ENCODE data around the gene ROR1. TPM values are rescaled to one million over a fixed set of nuclear protein-coding genes. Genes with fewer than 3 reads are reported as not detected.
A peak's percentile ranks its signal among the peaks of the same experiment; 100 is the strongest.

ROR1 gene
- total and polyA plus RNA-seq, 2 donors (not counting 1 experiment from before 2014, with no cell fraction given), result 14.5 to 16.5 TPM

DNA sequence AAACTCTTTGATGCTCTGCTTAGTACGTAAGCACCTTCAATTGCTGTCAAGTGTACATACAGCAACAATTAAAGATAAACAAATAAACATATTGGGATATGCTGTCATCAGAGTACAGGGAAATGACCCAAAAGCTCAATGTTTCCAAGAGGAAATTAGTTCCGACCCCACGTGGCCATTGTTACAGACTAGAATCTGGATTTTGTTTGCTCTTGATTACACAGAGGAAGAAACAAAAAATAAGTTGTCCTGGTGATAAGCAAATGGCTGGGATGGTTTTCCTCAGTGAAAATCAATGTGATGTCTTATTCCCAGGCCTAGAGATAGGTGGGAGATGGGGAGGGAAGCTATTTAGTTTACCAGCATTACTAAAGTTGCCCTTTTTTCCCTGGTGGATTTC lies 316.6 kb downstream of the ROR1 start:
- H3K9ac ChIP-seq (ENCODE audit: insufficient read depth, low read length), result no peak overlapping the region
- H3K79me2 ChIP-seq (ENCODE audit: control insufficient read depth, insufficient read depth, low read length), result no peaks in the 10 kb centered on the region
- H4K20me1 ChIP-seq (ENCODE audit: control insufficient read depth, extremely low read depth, insufficient read depth, low read length), result no peaks in the 10 kb centered on the region
- DNase-seq (ENCODE audit: low read depth in 2 of 2), result no peak
- H3K4me3 ChIP-seq (replicated peaks in 1 of 4; ENCODE audit: control extremely low read depth in 1 of 4, insufficient read depth in 1 of 4, low read depth in 3 of 4, low read length in 4 of 4), result no peak overlapping the region
- H3K27me3 ChIP-seq (ENCODE audit: control insufficient read depth, insufficient read depth, low read length), result no peaks in the 10 kb centered on the region
- H3K9me3 ChIP-seq (ENCODE audit: control insufficient read depth, insufficient read depth, low read depth, low read length), result no peaks in the 10 kb centered on the region
- H3K4me2 ChIP-seq (ENCODE audit: extremely low read depth, insufficient read depth, low read length), result no peak overlapping the region
- H3K27ac ChIP-seq (ENCODE audit: insufficient read depth, low read length), result no peak overlapping the region
- TF ChIP-seq, protein P1, sequence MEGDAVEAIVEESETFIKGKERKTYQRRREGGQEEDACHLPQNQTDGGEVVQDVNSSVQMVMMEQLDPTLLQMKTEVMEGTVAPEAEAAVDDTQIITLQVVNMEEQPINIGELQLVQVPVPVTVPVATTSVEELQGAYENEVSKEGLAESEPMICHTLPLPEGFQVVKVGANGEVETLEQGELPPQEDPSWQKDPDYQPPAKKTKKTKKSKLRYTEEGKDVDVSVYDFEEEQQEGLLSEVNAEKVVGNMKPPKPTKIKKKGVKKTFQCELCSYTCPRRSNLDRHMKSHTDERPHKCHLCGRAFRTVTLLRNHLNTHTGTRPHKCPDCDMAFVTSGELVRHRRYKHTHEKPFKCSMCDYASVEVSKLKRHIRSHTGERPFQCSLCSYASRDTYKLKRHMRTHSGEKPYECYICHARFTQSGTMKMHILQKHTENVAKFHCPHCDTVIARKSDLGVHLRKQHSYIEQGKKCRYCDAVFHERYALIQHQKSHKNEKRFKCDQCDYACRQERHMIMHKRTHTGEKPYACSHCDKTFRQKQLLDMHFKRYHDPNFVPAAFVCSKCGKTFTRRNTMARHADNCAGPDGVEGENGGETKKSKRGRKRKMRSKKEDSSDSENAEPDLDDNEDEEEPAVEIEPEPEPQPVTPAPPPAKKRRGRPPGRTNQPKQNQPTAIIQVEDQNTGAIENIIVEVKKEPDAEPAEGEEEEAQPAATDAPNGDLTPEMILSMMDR (conservative IDR thresholded peaks at IDR 0.05 in 1 of 2, IDR thresholded peaks at IDR 0.05 in 1 of 2; ENCODE audit: low read depth in 1 of 2, low read length in 2 of 2), result no peak
- no peak for TF ChIP-seq EZH2 (IDR thresholded peaks at IDR 0.05; ENCODE audit: low read length, missing control alignments)
- no peaks in the 10 kb centered on the region for H3K4me1 ChIP-seq (ENCODE audit: control insufficient read depth, extremely low read depth, insufficient read depth, low read length)
- H2AFZ ChIP-seq (ENCODE audit: low read length), result no peak overlapping the region
- H3K36me3 ChIP-seq (ENCODE audit: control insufficient read depth, insufficient read depth, low read length), result no peaks in the 10 kb centered on the region

DNA sequence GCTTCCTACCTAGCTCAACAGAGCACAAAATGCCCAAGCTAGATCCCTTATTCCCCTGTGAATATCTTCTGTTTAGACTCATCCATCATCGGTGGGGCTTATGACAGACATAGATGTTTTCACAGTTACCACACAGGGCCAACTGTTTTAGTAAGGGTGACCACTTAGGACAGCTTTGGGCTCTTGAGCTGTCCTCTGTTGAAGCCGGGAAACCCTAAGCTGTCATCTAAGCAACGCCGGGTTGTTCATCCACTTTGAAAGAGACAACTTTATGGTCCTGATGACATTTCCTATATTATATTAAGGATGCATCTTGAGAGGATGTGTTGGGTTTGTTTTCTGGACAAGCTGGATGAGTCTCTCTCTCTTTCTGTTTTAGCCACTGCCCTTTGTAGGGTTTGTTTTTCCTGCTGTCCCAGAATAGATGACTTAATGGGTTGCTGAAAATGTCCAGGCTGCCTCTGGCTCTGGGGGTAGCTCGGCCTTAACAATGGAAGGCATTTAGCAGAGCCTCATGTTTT lies 319.1 kb downstream of the ROR1 start:
- H3K79me2 ChIP-seq (ENCODE audit: control insufficient read depth, insufficient read depth, low read length), result no peaks in the 10 kb centered on the region
- TF ChIP-seq EZH2 (IDR thresholded peaks at IDR 0.05; ENCODE audit: low read length, missing control alignments), result no peak
- TF ChIP-seq, protein P1 (conservative IDR thresholded peaks at IDR 0.05 in 1 of 2, IDR thresholded peaks at IDR 0.05 in 1 of 2; ENCODE audit: low read depth in 1 of 2, low read length in 2 of 2), result no peak
- no peaks in the 10 kb centered on the region for H4K20me1 ChIP-seq (ENCODE audit: control insufficient read depth, extremely low read depth, insufficient read depth, low read length)
- no peak overlapping the region for H3K27ac ChIP-seq (ENCODE audit: insufficient read depth, low read length)
- H3K4me3 ChIP-seq (replicated peaks in 1 of 4; ENCODE audit: control extremely low read depth in 1 of 4, insufficient read depth in 1 of 4, low read depth in 3 of 4, low read length in 4 of 4), result no peak overlapping the region
- no peak overlapping the region for H3K4me2 ChIP-seq (ENCODE audit: extremely low read depth, insufficient read depth, low read length)
- no peaks in the 10 kb centered on the region for H3K27me3 ChIP-seq (ENCODE audit: control insufficient read depth, insufficient read depth, low read length)
- H3K36me3 ChIP-seq (ENCODE audit: control insufficient read depth, insufficient read depth, low read length), result no peaks in the 10 kb centered on the region
- H3K4me1 ChIP-seq (ENCODE audit: control insufficient read depth, extremely low read depth, insufficient read depth, low read length), result no peaks in the 10 kb centered on the region
- H3K9ac ChIP-seq (ENCODE audit: insufficient read depth, low read length), result no peak overlapping the region
- H3K9me3 ChIP-seq (ENCODE audit: control insufficient read depth, insufficient read depth, low read depth, low read length), result no peaks in the 10 kb centered on the region
- no peak overlapping the region for H2AFZ ChIP-seq (ENCODE audit: low read length)
- DNase-seq (ENCODE audit: low read depth in 2 of 2), result no peak

DNA sequence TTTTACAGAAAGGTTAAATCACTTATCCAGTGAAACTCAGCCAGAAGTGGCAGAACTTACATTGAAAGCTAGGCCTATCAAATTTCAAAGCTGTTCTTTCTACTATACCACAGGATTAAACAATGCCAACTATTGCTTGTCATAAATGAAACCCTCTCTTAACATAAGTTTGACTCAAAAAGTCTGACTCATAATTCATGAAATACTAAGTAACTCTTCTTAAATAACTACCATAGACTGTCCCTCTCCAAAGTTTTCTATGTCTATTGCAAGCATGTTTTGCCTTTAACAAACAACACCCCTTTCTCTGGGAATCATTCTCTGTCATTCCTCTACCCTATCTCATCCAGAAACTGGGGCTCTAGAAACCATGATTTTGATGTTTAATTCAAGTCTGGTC lies 320.1 kb downstream of the ROR1 start:
- TF ChIP-seq, protein P1 (conservative IDR thresholded peaks at IDR 0.05 in 1 of 2, IDR thresholded peaks at IDR 0.05 in 1 of 2; ENCODE audit: low read depth in 1 of 2, low read length in 2 of 2), result no peak
- TF ChIP-seq EZH2 (IDR thresholded peaks at IDR 0.05; ENCODE audit: low read length, missing control alignments), result no peak
- H3K27ac ChIP-seq (ENCODE audit: insufficient read depth, low read length), result no peak overlapping the region
- no peak overlapping the region for H3K9ac ChIP-seq (ENCODE audit: insufficient read depth, low read length)
- H3K79me2 ChIP-seq (ENCODE audit: control insufficient read depth, insufficient read depth, low read length), result no peaks in the 10 kb centered on the region
- H3K36me3 ChIP-seq (ENCODE audit: control insufficient read depth, insufficient read depth, low read length), result no peaks in the 10 kb centered on the region
- no peak overlapping the region for H3K4me3 ChIP-seq (replicated peaks in 1 of 4; ENCODE audit: control extremely low read depth in 1 of 4, insufficient read depth in 1 of 4, low read depth in 3 of 4, low read length in 4 of 4)
- peak; percentile 59 to 90 for DNase-seq (ENCODE audit: low read depth in 2 of 2)
- H2AFZ ChIP-seq (ENCODE audit: low read length), result no peak overlapping the region
- no peaks in the 10 kb centered on the region for H4K20me1 ChIP-seq (ENCODE audit: control insufficient read depth, extremely low read depth, insufficient read depth, low read length)
- H3K27me3 ChIP-seq (ENCODE audit: control insufficient read depth, insufficient read depth, low read length), result no peaks in the 10 kb centered on the region
- H3K4me2 ChIP-seq (ENCODE audit: extremely low read depth, insufficient read depth, low read length), result no peak overlapping the region
- no peaks in the 10 kb centered on the region for H3K4me1 ChIP-seq (ENCODE audit: control insufficient read depth, extremely low read depth, insufficient read depth, low read length)
- H3K9me3 ChIP-seq (ENCODE audit: control insufficient read depth, insufficient read depth, low read depth, low read length), result no peaks in the 10 kb centered on the region
